GM12892 (cell line): ENCODE results near the gene MSX1.

Experiments used
- POLR2A ChIP-seq: IDR thresholded peaks from 2 replicates; pipeline ENCODE4 v1.6.1; 2011; ENCODE audit warnings: low read depth, low read length, control low read depth
- TAF1 ChIP-seq: IDR thresholded peaks from 2 replicates; pipeline ENCODE4 v1.6.1; 2011; ENCODE audit warnings: low read depth, mild to moderate bottlenecking, control low read depth, low read length, borderline replicate concordance

DNA sequence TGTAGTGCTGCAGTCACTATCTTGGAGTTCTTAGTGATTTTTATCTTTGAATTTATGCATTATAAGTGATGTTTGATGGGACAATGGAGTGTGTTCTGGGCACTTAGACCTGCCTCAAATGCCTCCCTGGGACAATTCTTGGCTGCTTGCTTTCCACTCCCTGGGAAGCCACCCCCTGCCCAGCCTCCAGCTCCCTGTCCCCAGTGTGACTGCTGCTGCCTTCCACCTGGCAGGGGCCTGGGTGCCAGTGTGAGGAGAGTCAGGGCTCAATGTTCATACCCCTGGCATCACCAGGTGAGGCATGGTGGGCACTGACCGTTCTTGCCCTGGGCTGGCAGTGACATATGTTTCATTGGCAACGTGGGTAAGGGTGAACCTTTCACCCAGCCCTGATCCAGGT lies 14.8 kb downstream of the MSX1 start:
- TF ChIP-seq POLR2A (no peak), TAF1 (no peak)
